CD14-positive monocyte (primary cell): ENCODE results near the gene PPFIA1. TPM values are rescaled to one million over a fixed set of nuclear protein-coding genes. Genes with fewer than 3 reads are reported as not detected.

Experiments
- DNase-seq, 3 donors: peaks; one replicate each; pipeline ENCODE4 v3.0.0-alpha.2; 2011 to 2022
- H2AFZ ChIP-seq: 2 replicates; pipeline ENCODE4 v1.6.0; 2012; ENCODE audit warnings: mild to moderate bottlenecking, low read depth, low read length, inconsistent platforms; ENCODE audit not compliant: insufficient read depth, poor library complexity, severe bottlenecking
- H3K27ac ChIP-seq, 2 donors: 1 replicate in 1 of 2; 2 replicates in 1 of 2; pipeline ENCODE4 v1.5.1; 2012 to 2013; ENCODE audit warnings: low read length in 2 of 2, control low read depth in 1 of 2, inconsistent platforms in 1 of 2, low read depth in 1 of 2, mild to moderate bottlenecking in 1 of 2
- H3K27me3 ChIP-seq, 2 donors: one replicate each; pipeline versions ENCODE4 v1.6.0 to v1.6.1; 2011 to 2013; ENCODE audit warnings: low read length in 2 of 2; ENCODE audit not compliant: control insufficient read depth in 2 of 2, insufficient read depth in 2 of 2
- H3K36me3 ChIP-seq, 2 donors: replicated peaks in 1 of 2; 1 replicate in 1 of 2; 2 replicates in 1 of 2; pipeline versions ENCODE4 v1.5.1 to v1.6.1; 2012 to 2013; ENCODE audit warnings: low read length in 2 of 2, control low read depth in 1 of 2, inconsistent platforms in 1 of 2, mild to moderate bottlenecking in 1 of 2; ENCODE audit not compliant: insufficient read depth in 2 of 2, control insufficient read depth in 1 of 2
- H3K4me1 ChIP-seq, 2 donors: 1 replicate in 1 of 2; 2 replicates in 1 of 2; pipeline versions ENCODE4 v1.5.1 to v1.6.1; 2012 to 2013; ENCODE audit warnings: low read length in 2 of 2, control low read depth in 1 of 2, inconsistent platforms in 1 of 2, mild to moderate bottlenecking in 1 of 2, moderate library complexity in 1 of 2; ENCODE audit not compliant: insufficient read depth in 2 of 2, control insufficient read depth in 1 of 2
- H3K4me2 ChIP-seq: replicated peaks from 2 replicates; pipeline ENCODE3; 2012; ENCODE audit warnings: low read length, moderate library complexity, mild to moderate bottlenecking; ENCODE audit not compliant: poor library complexity, severe bottlenecking; ENCODE audit errors: extremely low read depth
- H3K4me3 ChIP-seq, 3 experiments: fragments of 200-600 bp in 1 of 3; sonication (generic) in 1 of 3; replicated peaks in 1 of 3; 1 replicate in 2 of 3; 2 replicates in 1 of 3; pipeline ENCODE4 v1.5.1; 2011 to 2013; ENCODE audit warnings: low read length in 3 of 3, mild to moderate bottlenecking in 3 of 3, control low read depth in 2 of 3, low read depth in 2 of 3, inconsistent platforms in 1 of 3, moderate library complexity in 1 of 3
- H3K79me2 ChIP-seq: 2 replicates; pipeline ENCODE4 v1.6.0; 2012; ENCODE audit warnings: mild to moderate bottlenecking, control low read depth, inconsistent platforms, low read length, moderate library complexity; ENCODE audit not compliant: insufficient read depth
- H3K9ac ChIP-seq: 2 replicates; pipeline ENCODE4 v1.6.0; 2017; ENCODE audit warnings: low read length, mild to moderate bottlenecking; ENCODE audit not compliant: insufficient read depth, poor library complexity, severe bottlenecking
- H3K9me3 ChIP-seq, 2 donors: replicated peaks in 1 of 2; 1 replicate in 1 of 2; 2 replicates in 1 of 2; pipeline versions ENCODE4 v1.5.1 to v1.6.1; 2012 to 2013; ENCODE audit warnings: low read length in 2 of 2, control low read depth in 1 of 2; ENCODE audit not compliant: control insufficient read depth in 1 of 2, insufficient read depth in 1 of 2
- H4K20me1 ChIP-seq: 2 replicates; pipeline ENCODE4 v1.6.0; 2012; ENCODE audit warnings: mild to moderate bottlenecking, low read length, control low read depth, moderate library complexity; ENCODE audit not compliant: insufficient read depth
- H3K27ac Mint-ChIP-seq, 7 donors: one replicate each; pipeline ENCODE4 v1.8.0; 2020; ENCODE audit warnings: mild to moderate bottlenecking in 7 of 7, mixed read lengths in 7 of 7, moderate library complexity in 6 of 7, inconsistent platforms in 2 of 7
- H3K27me3 Mint-ChIP-seq, 3 donors: one replicate each; pipeline ENCODE4 v1.8.0; 2021 to 2022; ENCODE audit warnings: low read depth in 3 of 3, mild to moderate bottlenecking in 3 of 3, mixed read lengths in 3 of 3, moderate library complexity in 3 of 3, inconsistent platforms in 1 of 3
- H3K36me3 Mint-ChIP-seq, 2 donors: one replicate each; pipeline ENCODE4 v1.8.0; 2020; ENCODE audit warnings: mixed read lengths in 2 of 2, inconsistent platforms in 1 of 2, mild to moderate bottlenecking in 1 of 2
- H3K4me1 Mint-ChIP-seq: one replicate; pipeline ENCODE4 v1.8.0; 2020; ENCODE audit warnings: mild to moderate bottlenecking, mixed read lengths
- H3K4me3 Mint-ChIP-seq, 2 donors: one replicate each; pipeline ENCODE4 v1.8.0; 2020; ENCODE audit warnings: mild to moderate bottlenecking in 2 of 2, mixed read lengths in 2 of 2, moderate library complexity in 1 of 2
- H3K9me3 Mint-ChIP-seq, 7 donors: one replicate each; pipeline ENCODE4 v1.8.0; 2020 to 2022; ENCODE audit warnings: mixed read lengths in 7 of 7, mild to moderate bottlenecking in 6 of 7, moderate library complexity in 6 of 7, inconsistent platforms in 2 of 7
- WGBS: methylation state at CpG from one replicate; pipeline ENCODE4 v1.1.5; 2013; ENCODE audit warnings: missing lambda C conversion rate; ENCODE audit not compliant: insufficient coverage; 5-methylcytosine and 5-hydroxymethylcytosine counted together
- intact Hi-C, 2 donors: fragments of 100-400 bp; cut with micrococcal nuclease; formaldehyde crosslinking; loops; one replicate each; pipeline versions ENCODE4 v1.15.0 to v1.15.1; 2023
- polyA plus RNA-seq, 3 donors: library from polyadenylated mRNA; depleted of rRNA in 1 of 3; unstranded in 2 of 3; stranded (reverse) in 1 of 3; fragments of 300-500 nt in 2 of 3; fragments of >200 nt in 1 of 3; fragmentation: Illumina TruSeq in 2 of 3; gene quantifications; 1 replicate in 2 of 3; 2 replicates in 1 of 3; pipeline ENCODE4 v1.2.3, GENCODE V29; 2012 to 2021
- TF ChIP-seq, protein P1 (sequence below): fragments of 200-600 bp; IDR thresholded peaks from one replicate; pipeline ENCODE4 v1.8.0; 2022; ENCODE audit warnings: antibody characterized with exemption, mild to moderate bottlenecking

PPFIA1 gene
- polyA plus RNA-seq, 3 donors: 7.5 to 65.7 (median 15.5) TPM

GRCh38 chr11:70233034-70233433 is 37.5 kb upstream of the PPFIA1 start:
- Histone ChIP-seq H3K9ac (no peak overlapping the region), H3K4me2 (no peak overlapping the region), H3K27me3 (no peaks in the 10 kb centered on the region), H3K4me3 (no peak overlapping the region), H3K79me2 (no peaks in the 10 kb centered on the region), H3K27ac (no peak overlapping the region), H3K36me3 (no peaks in the 10 kb centered on the region), H4K20me1 (no peaks in the 10 kb centered on the region), H3K9me3 (peaks cover 0 to 3% of the 10 kb centered on the region in 2 donors), H3K4me1 (no peaks in the 10 kb centered on the region), H2AFZ (no peak overlapping the region)
- intact Hi-C loops: no loop called here
- Mint-ChIP-seq H3K4me1 (no peaks in the 10 kb centered on the region), H3K4me3 (no peak overlapping the region), H3K27ac (no peak overlapping the region), H3K9me3 (peaks cover 0 to 2% (median 0%) of the 10 kb centered on the region in 7 donors), H3K27me3 (peaks cover 4 to 12% (median 8%) of the 10 kb centered on the region in 3 donors), H3K36me3 (no peaks in the 10 kb centered on the region)
- DNase-seq: no peak
- TF ChIP-seq, protein P1, sequence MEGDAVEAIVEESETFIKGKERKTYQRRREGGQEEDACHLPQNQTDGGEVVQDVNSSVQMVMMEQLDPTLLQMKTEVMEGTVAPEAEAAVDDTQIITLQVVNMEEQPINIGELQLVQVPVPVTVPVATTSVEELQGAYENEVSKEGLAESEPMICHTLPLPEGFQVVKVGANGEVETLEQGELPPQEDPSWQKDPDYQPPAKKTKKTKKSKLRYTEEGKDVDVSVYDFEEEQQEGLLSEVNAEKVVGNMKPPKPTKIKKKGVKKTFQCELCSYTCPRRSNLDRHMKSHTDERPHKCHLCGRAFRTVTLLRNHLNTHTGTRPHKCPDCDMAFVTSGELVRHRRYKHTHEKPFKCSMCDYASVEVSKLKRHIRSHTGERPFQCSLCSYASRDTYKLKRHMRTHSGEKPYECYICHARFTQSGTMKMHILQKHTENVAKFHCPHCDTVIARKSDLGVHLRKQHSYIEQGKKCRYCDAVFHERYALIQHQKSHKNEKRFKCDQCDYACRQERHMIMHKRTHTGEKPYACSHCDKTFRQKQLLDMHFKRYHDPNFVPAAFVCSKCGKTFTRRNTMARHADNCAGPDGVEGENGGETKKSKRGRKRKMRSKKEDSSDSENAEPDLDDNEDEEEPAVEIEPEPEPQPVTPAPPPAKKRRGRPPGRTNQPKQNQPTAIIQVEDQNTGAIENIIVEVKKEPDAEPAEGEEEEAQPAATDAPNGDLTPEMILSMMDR: no peak

DNA sequence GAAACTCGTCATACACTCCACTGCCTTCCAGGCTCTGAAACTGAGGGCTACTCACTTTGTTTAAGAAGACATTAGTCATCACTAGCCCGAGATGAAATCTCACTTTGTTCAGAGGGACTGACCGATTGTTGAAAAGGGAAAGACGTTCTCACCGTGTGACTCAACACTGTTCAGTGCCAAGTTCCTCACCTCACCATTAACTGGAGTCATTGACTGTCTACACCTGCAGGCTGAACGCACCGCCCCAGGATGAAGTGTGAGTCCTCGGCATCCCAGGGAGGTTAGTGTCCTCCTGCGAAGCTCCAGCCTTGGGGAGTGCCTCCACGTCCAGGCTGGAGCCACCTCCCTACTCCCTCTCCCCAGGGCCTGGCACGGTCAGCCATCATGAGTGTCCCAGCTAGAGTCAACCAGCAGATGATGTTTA is 37.0 kb upstream of the PPFIA1 start:
- Histone ChIP-seq H3K9me3 (peaks cover 0 to 3% of the 10 kb centered on the region in 2 donors), H3K4me3 (no peak overlapping the region), H3K27ac (no peak overlapping the region), H4K20me1 (no peaks in the 10 kb centered on the region), H3K4me2 (no peak overlapping the region), H3K36me3 (no peaks in the 10 kb centered on the region), H3K27me3 (no peaks in the 10 kb centered on the region), H3K9ac (no peak overlapping the region), H3K79me2 (no peaks in the 10 kb centered on the region), H2AFZ (no peak overlapping the region), H3K4me1 (no peaks in the 10 kb centered on the region)
- Mint-ChIP-seq H3K27me3 (peaks cover 4 to 12% (median 9%) of the 10 kb centered on the region in 3 donors), H3K27ac (no peak overlapping the region), H3K4me3 (no peak overlapping the region), H3K9me3 (peaks cover 0 to 2% (median 0%) of the 10 kb centered on the region in 7 donors), H3K4me1 (no peaks in the 10 kb centered on the region), H3K36me3 (no peaks in the 10 kb centered on the region)
- 94% methylated on average over 8 of the region's 11 CpGs for WGBS
- TF ChIP-seq, protein P1: no peak
- no peak for DNase-seq
- intact Hi-C loops: no loop called here
